SK-N-SH treated with all-trans-retinoic acid at 6 μM for 48 hours (cell line): Measurements from ENCODE around the gene SMIM13.

Experiments
- ATAC-seq: fragments of 200-7000 bp; cut with Tn5 transposase; 3 replicates; pipeline ENCODE4 v1.9.1; 2020; ENCODE audit warnings: mild to moderate bottlenecking, moderate library complexity
- ARNTL ChIP-seq: fragments of 450-650 bp; formaldehyde crosslinking; IDR thresholded peaks from 2 replicates; pipeline ENCODE4 v1.5.0; 2020; ENCODE audit warnings: low read depth, mild to moderate bottlenecking, moderate library complexity, borderline replicate concordance
- BACH2 ChIP-seq: fragments of 250-450 bp; sonication (Bioruptor Pico); IDR thresholded peaks from 2 replicates; pipeline ENCODE4 v1.9.0; 2021; ENCODE audit warnings: mild to moderate bottlenecking, borderline replicate concordance
- CSDC2 ChIP-seq: fragments of 250-450 bp; sonication (Bioruptor Pico); IDR thresholded peaks from 2 replicates; pipeline ENCODE4 v1.5.0; 2020; ENCODE audit warnings: mild to moderate bottlenecking, moderate library complexity
- ESRRG ChIP-seq: fragments of 250-450 bp; sonication (Bioruptor Pico); IDR thresholded peaks from 2 replicates; pipeline ENCODE4 v1.6.1; 2021; ENCODE audit warnings: mild to moderate bottlenecking
- GLIS3 ChIP-seq: fragments of 250-450 bp; sonication (Bioruptor Pico); IDR thresholded peaks from 2 replicates; pipeline ENCODE4 v1.5.0; 2020; ENCODE audit warnings: mild to moderate bottlenecking, moderate library complexity
- ISL1 ChIP-seq: fragments of 250-450 bp; sonication (Bioruptor Pico); IDR thresholded peaks from 2 replicates; pipeline ENCODE4 v2.1.2; 2022; ENCODE audit warnings: mild to moderate bottlenecking, moderate library complexity
- OSR1 ChIP-seq: fragments of 250-450 bp; sonication (Bioruptor Pico); IDR thresholded peaks from 2 replicates; pipeline ENCODE4 v1.8.0; 2022; ENCODE audit warnings: moderate library complexity, mild to moderate bottlenecking, inconsistent platforms
- PPARA ChIP-seq: fragments of 250-450 bp; sonication (Bioruptor Pico); IDR thresholded peaks from 2 replicates; pipeline ENCODE4 v1.5.0; 2020; ENCODE audit warnings: mild to moderate bottlenecking, borderline replicate concordance
- RARB ChIP-seq: fragments of 250-450 bp; sonication (Bioruptor Pico); IDR thresholded peaks from 2 replicates; pipeline ENCODE4 v1.8.0; 2021; ENCODE audit warnings: mild to moderate bottlenecking, moderate library complexity
- SNAI2 ChIP-seq: fragments of 250-450 bp; sonication (Bioruptor Pico); IDR thresholded peaks from 2 replicates; pipeline ENCODE4 v1.5.0; 2020; ENCODE audit warnings: mild to moderate bottlenecking, moderate library complexity
- TOX ChIP-seq: fragments of 250-450 bp; sonication (Bioruptor Pico); IDR thresholded peaks from 2 replicates; pipeline ENCODE4 v1.8.0; 2021; ENCODE audit warnings: mild to moderate bottlenecking, moderate library complexity, borderline replicate concordance
- ZC3H10 ChIP-seq: fragments of 250-450 bp; sonication (Bioruptor Pico); IDR thresholded peaks from 2 replicates; pipeline ENCODE4 v1.5.1; 2021; ENCODE audit warnings: mild to moderate bottlenecking, moderate library complexity
- ZFP3 ChIP-seq: fragments of 250-450 bp; sonication (Bioruptor Pico); IDR thresholded peaks from 2 replicates; pipeline ENCODE4 v1.5.0; 2020; ENCODE audit warnings: mild to moderate bottlenecking, moderate library complexity
- ZFP30 ChIP-seq: fragments of 450-650 bp; formaldehyde crosslinking; IDR thresholded peaks from 2 replicates; pipeline ENCODE4 v1.5.0; 2022; ENCODE audit warnings: mild to moderate bottlenecking, moderate library complexity
- ZNF70 ChIP-seq: fragments of 450-650 bp; formaldehyde crosslinking; IDR thresholded peaks from 2 replicates; pipeline ENCODE4 v1.5.0; 2020; ENCODE audit warnings: mild to moderate bottlenecking, moderate library complexity
- ZNF8 ChIP-seq: fragments of 450-650 bp; formaldehyde crosslinking; IDR thresholded peaks from 2 replicates; pipeline ENCODE4 v1.5.0; 2020; ENCODE audit warnings: mild to moderate bottlenecking, moderate library complexity
- TF ChIP-seq, protein P1 (sequence below): fragments of 250-450 bp; sonication (Bioruptor Pico); IDR thresholded peaks from 2 replicates; pipeline ENCODE4 v1.8.0; 2021; ENCODE audit warnings: low read depth, mild to moderate bottlenecking, moderate library complexity, borderline replicate concordance
- TF ChIP-seq, protein P2 (sequence below): fragments of 250-450 bp; sonication (Bioruptor Pico); IDR thresholded peaks from 2 replicates; pipeline ENCODE4 v1.5.1; 2021; ENCODE audit warnings: mild to moderate bottlenecking, moderate library complexity
- TF ChIP-seq, protein P3 (sequence below): fragments of 250-450 bp; sonication (Bioruptor Pico); IDR thresholded peaks from 2 replicates; pipeline ENCODE4 v1.8.0; 2020; ENCODE audit warnings: mild to moderate bottlenecking, moderate library complexity, borderline replicate concordance
- TF ChIP-seq, protein P4 (sequence below): fragments of 250-450 bp; sonication (Bioruptor Pico); IDR thresholded peaks from 2 replicates; pipeline ENCODE4 v1.5.1; 2020; ENCODE audit warnings: low read depth, mild to moderate bottlenecking, moderate library complexity

The SMIM13 gene

DNA sequence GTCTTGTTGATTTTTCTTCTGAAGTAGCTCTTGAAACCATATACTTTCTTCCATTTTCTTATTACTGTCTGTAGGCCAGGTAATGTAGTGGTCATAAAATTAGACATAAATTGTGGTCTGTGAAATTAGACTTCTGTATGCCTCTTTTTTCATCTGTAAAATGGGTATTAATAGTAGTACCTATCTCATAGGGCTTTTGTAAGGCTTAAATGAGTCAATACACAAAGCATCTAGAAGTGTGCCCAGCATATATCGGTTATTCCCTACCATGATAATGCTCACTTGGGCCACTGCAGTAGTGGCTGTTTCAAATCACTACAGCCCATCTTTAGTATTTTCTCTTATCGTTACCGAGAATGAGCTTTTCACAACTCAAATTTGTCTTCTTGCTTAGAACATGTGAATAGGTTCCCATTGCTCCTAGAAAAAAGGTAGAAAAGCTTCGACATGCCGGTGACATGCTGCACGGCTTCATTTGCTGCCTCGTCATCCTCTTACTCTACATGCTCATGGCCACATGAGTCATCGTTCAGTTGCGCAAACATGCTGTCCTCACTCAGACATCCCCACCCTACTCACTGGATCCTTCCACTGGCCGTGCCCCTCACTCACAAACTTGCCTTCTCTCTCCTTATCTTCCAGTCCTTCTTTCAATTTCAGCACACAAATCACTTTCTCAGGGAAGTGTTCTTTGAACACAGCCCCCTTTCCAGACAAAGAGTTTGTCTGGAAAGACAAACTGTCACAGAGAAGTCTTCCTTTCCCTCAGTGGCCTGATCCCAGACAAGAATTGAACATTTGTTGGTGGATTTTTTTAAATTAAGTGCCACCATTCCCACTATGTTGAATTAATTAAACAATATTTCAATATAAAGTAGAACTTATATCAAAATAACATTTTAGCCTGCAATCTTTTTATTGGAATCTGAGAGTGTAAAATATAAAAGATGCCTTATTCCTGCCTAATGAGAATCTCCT, 50.0 kb downstream of the SMIM13 start:
- ATAC-seq = peak; percentile 47
- no peak for TF ChIP-seq PPARA (CRISPR knock-in tag)
- no peak for TF ChIP-seq CSDC2 (CRISPR knock-in tag)
- no peak for TF ChIP-seq ZC3H10
- TF ChIP-seq ZFP3 (CRISPR knock-in tag) = no peak

DNA sequence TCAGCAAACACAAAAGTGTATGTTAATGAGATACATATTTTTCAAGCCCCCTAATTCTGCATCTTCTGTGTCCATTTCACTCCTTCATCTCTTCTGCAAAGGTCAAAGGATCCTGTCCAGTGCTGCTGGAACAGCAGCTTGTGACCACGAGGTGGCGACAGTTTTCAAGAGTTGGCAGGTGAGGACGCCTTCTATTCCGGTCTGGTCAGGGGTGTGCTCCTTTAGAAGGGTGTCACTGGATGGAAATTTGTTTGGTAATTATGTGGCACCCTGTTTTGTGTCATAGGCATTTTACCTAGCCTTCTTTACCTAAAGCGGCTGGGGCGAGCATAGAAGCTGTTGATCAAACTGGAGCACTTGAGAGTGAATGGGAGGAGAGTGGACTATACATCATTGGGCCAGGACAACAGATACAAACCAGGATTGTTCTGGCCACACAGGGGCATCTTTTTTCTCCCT, 50.8 kb downstream of the SMIM13 start:
- peak; percentile 96 for ATAC-seq
- TF ChIP-seq GLIS3 (CRISPR knock-in tag) (no peak), ZFP3 (CRISPR knock-in tag) (no peak), ARNTL (no peak)

DNA sequence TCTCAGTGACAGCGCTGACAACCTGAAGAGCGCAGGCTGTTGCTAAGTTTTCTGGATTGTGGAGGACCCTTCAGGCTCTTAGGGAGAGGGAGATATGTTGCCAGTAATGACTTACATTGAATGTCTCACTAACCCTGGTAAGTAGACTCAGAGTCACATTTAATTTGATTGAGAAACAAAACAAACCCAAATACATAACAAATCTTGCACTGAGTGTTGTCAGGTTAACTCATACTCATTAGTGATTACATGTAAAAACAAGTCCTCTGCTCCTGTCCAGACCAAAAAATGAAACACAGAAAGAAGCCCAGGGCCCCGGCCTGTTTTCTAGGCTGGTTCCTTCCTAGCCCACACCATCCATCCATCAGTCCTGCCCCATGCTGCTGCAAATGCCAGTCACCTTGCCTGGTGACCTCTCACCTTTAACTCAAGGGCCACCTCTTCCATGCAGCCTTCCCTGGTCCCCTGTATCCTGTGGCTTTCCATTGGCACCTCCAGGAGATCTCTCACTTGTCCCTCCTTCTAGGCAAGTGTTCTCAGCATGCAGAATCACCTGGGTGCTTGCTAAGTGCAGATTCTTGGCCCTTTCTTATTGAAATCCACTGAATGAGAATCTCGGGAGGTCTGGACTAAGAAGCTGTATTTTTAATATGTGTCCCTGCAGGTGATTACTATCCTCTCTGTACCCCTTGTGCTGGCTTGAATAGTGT, 52.6 kb downstream of the SMIM13 start:
- TF ChIP-seq, protein P1, sequence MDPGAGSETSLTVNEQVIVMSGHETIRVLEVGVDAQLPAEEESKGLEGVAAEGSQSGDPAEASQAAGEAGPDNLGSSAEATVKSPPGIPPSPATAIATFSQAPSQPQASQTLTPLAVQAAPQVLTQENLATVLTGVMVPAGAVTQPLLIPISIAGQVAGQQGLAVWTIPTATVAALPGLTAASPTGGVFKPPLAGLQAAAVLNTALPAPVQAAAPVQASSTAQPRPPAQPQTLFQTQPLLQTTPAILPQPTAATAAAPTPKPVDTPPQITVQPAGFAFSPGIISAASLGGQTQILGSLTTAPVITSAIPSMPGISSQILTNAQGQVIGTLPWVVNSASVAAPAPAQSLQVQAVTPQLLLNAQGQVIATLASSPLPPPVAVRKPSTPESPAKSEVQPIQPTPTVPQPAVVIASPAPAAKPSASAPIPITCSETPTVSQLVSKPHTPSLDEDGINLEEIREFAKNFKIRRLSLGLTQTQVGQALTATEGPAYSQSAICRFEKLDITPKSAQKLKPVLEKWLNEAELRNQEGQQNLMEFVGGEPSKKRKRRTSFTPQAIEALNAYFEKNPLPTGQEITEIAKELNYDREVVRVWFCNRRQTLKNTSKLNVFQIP (CRISPR knock-in tag) = no peak
- no peak for ATAC-seq

DNA sequence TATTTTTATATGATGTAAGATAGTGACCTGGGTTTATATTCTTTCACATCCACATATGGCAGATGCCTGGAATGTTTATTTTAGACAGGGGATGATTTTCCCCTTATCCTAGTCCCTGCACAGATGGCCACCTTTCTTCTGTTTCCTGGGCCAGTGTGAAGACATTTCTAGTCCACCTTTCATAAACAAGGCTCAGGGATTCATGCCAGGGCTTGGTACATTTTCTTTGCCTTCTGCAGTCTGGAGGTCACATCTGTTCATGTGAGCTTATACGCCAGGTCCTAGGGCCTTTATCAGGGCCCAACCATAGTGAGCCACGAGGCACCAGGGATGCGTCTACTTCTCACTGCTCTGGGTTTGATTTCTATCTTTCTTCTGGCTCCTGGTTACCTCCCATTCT, 55.9 kb downstream of the SMIM13 start:
- TF ChIP-seq ISL1 (no peak), ZC3H10 (no peak), ZFP3 (CRISPR knock-in tag) (no peak)

DNA sequence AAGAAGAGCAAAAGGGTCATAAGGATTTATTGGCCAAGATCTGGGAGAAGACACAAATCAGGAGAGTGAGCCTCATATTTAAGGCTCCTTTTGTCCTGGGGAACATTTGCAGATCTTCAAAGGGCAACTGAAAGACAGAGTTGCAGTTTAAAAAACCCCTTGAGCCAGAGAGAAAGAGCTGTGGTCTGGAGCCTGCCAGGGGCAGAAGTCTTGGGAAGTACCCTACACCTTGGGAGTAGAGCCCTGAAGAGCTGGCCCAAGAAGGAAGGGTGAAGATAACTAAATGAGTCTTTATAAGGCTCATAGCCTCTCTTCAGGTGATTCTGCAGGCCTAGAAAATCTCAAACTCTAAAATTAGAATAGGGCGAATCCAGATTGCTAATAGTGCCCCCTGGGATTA, 57.9 kb downstream of the SMIM13 start:
- TF ChIP-seq ZNF70 (CRISPR knock-in tag) (no peak), SNAI2 (no peak), ZFP3 (CRISPR knock-in tag) (no peak), GLIS3 (CRISPR knock-in tag) (no peak), OSR1 (CRISPR knock-in tag) (no peak), BACH2 (CRISPR knock-in tag) (no peak), CSDC2 (CRISPR knock-in tag) (no peak), ESRRG (CRISPR knock-in tag) (no peak), ZNF8 (CRISPR knock-in tag) (no peak), TOX (CRISPR knock-in tag) (no peak), ISL1 (no peak), ZFP30 (no peak), ARNTL (no peak), PPARA (CRISPR knock-in tag) (no peak), RARB (CRISPR knock-in tag) (no peak), ZC3H10 (no peak)
- TF ChIP-seq, protein P1 (CRISPR knock-in tag) = no peak
- TF ChIP-seq, protein P2, sequence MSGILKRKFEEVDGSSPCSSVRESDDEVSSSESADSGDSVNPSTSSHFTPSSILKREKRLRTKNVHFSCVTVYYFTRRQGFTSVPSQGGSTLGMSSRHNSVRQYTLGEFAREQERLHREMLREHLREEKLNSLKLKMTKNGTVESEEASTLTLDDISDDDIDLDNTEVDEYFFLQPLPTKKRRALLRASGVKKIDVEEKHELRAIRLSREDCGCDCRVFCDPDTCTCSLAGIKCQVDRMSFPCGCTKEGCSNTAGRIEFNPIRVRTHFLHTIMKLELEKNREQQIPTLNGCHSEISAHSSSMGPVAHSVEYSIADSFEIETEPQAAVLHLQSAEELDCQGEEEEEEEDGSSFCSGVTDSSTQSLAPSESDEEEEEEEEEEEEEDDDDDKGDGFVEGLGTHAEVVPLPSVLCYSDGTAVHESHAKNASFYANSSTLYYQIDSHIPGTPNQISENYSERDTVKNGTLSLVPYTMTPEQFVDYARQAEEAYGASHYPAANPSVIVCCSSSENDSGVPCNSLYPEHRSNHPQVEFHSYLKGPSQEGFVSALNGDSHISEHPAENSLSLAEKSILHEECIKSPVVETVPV (CRISPR knock-in tag) = no peak
- TF ChIP-seq, protein P3, sequence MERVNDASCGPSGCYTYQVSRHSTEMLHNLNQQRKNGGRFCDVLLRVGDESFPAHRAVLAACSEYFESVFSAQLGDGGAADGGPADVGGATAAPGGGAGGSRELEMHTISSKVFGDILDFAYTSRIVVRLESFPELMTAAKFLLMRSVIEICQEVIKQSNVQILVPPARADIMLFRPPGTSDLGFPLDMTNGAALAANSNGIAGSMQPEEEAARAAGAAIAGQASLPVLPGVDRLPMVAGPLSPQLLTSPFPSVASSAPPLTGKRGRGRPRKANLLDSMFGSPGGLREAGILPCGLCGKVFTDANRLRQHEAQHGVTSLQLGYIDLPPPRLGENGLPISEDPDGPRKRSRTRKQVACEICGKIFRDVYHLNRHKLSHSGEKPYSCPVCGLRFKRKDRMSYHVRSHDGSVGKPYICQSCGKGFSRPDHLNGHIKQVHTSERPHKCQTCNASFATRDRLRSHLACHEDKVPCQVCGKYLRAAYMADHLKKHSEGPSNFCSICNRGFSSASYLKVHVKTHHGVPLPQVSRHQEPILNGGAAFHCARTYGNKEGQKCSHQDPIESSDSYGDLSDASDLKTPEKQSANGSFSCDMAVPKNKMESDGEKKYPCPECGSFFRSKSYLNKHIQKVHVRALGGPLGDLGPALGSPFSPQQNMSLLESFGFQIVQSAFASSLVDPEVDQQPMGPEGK (CRISPR knock-in tag) = no peak
- TF ChIP-seq, protein P4, sequence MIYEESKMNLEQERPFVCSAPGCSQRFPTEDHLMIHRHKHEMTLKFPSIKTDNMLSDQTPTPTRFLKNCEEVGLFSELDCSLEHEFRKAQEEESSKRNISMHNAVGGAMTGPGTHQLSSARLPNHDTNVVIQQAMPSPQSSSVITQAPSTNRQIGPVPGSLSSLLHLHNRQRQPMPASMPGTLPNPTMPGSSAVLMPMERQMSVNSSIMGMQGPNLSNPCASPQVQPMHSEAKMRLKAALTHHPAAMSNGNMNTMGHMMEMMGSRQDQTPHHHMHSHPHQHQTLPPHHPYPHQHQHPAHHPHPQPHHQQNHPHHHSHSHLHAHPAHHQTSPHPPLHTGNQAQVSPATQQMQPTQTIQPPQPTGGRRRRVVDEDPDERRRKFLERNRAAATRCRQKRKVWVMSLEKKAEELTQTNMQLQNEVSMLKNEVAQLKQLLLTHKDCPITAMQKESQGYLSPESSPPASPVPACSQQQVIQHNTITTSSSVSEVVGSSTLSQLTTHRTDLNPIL = no peak
- no peak for ATAC-seq

More for the DNA sequence above, 55.9 kb downstream of the SMIM13 start:
- no peak for ATAC-seq
